Activated B cell treated with CpG ODN at 0.5 μM for 24 hours (primary cell): ENCODE measurements around the gene THBS1. TPM values are rescaled to one million over a fixed set of nuclear protein-coding genes. Genes with fewer than 3 reads are reported as not detected.

Experiments used
- ATAC-seq: fragments of 200-7000 bp; cut with Tn5 transposase; one replicate; pipeline ENCODE4 v1.10.0; 2021; ENCODE audit warnings: low read depth, mild to moderate bottlenecking, moderate library complexity
- CTCF ChIA-PET: fragments of 350-600 bp; sonication (Branson Sonifier 250); formaldehyde crosslinking; loops from one replicate; lab custom pipeline; 2021; ENCODE audit warnings: antibody characterized with exemption; lab: Charles Lee
- POLR2A ChIA-PET: fragments of 350-600 bp; sonication (Branson Sonifier 250); formaldehyde crosslinking; loops from one replicate; lab custom pipeline; 2021; ENCODE audit warnings: antibody characterized with exemption; lab: Charles Lee
- DNase-seq: peaks from one replicate; pipeline ENCODE4 v3.0.0; 2022
- H3K27ac Mint-ChIP-seq: one replicate; pipeline ENCODE4 v1.8.0; 2020; ENCODE audit warnings: mixed read lengths
- H3K27me3 Mint-ChIP-seq: one replicate; pipeline ENCODE4 v1.8.0; 2021; ENCODE audit warnings: mixed read lengths
- H3K36me3 Mint-ChIP-seq: one replicate; pipeline ENCODE4 v1.8.0; 2021; ENCODE audit warnings: low read depth, mixed read lengths
- H3K4me1 Mint-ChIP-seq: one replicate; pipeline ENCODE4 v1.8.0; 2021; ENCODE audit warnings: mixed read lengths
- H3K4me3 Mint-ChIP-seq: one replicate; pipeline ENCODE4 v1.8.0; 2020; ENCODE audit warnings: mild to moderate bottlenecking, mixed read lengths
- H3K9me3 Mint-ChIP-seq: one replicate; pipeline ENCODE4 v1.8.0; 2020; ENCODE audit warnings: mixed read lengths
- intact Hi-C: fragments of 100-400 bp; cut with micrococcal nuclease; formaldehyde crosslinking; loops from one replicate; pipeline ENCODE4 v1.15.1; 2024
- total RNA-seq: library from RNA; stranded (reverse); gene quantifications from 2 replicates; pipeline ENCODE4 v1.2.3, GENCODE V29; 2022
- TF ChIP-seq, protein P1 (sequence below): fragments of 200-600 bp; IDR thresholded peaks from one replicate; pipeline ENCODE4 v1.8.0; 2022; ENCODE audit warnings: antibody characterized with exemption, mild to moderate bottlenecking

The THBS1 gene
- total RNA-seq, 1 donor from 2014 or later, result 1.7 TPM

DNA sequence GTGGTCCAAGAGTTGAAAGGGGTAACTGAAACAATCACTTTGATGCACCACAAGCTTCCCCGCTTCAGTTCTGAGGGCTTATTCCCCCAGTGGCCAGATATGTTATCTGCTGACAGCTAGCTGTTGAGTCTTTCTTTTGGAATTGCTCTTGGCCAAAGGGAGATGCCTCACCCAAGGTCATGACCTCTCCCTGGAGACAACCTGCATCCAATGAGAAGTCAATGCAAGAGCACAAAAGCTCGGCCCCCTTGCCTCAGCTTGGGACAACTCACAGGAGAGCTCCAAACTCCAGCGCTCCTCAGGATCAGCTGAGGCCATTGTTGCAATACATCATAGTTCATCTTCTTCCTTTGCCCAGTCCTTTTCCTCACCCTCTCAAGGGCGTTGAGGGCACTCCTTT is 31.0 kb upstream of the THBS1 start:
- Mint-ChIP-seq H3K9me3 (peaks cover 5% of the 10 kb centered on the region), H3K27me3 (peaks cover 7% of the 10 kb centered on the region), H3K4me1 (no peaks in the 10 kb centered on the region), H3K36me3 (no peaks in the 10 kb centered on the region), H3K4me3 (no peak overlapping the region), H3K27ac (no peak overlapping the region)
- ChIA-PET POLR2A (no interaction called here), CTCF (no interaction called here)
- TF ChIP-seq, protein P1, sequence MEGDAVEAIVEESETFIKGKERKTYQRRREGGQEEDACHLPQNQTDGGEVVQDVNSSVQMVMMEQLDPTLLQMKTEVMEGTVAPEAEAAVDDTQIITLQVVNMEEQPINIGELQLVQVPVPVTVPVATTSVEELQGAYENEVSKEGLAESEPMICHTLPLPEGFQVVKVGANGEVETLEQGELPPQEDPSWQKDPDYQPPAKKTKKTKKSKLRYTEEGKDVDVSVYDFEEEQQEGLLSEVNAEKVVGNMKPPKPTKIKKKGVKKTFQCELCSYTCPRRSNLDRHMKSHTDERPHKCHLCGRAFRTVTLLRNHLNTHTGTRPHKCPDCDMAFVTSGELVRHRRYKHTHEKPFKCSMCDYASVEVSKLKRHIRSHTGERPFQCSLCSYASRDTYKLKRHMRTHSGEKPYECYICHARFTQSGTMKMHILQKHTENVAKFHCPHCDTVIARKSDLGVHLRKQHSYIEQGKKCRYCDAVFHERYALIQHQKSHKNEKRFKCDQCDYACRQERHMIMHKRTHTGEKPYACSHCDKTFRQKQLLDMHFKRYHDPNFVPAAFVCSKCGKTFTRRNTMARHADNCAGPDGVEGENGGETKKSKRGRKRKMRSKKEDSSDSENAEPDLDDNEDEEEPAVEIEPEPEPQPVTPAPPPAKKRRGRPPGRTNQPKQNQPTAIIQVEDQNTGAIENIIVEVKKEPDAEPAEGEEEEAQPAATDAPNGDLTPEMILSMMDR, result no peak
- ATAC-seq, result no peak
- intact Hi-C loops, result no loop called here
- DNase-seq, result no peak

DNA sequence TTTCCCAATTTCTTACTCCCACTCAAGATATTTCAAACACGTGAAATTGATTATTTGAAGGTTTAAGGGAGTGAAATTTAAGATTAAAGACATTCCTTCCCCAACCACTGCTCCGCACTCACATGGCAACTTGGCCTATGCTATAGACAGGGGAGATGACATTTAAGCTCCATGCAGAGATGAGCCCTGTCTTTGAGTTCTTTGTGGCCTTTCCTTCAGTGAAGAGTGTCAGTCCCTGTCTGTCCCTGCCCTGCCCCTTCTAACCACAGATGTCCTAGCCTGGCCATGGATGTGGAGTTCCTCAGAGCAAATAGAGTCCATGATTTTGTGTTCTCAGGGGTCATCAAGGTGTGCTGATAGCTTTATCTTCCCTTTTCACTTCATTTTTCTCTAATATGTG is 29.4 kb upstream of the THBS1 start:
- Mint-ChIP-seq H3K27ac (no peak overlapping the region), H3K9me3 (no peaks in the 10 kb centered on the region), H3K4me3 (no peak overlapping the region), H3K27me3 (peaks cover 7% of the 10 kb centered on the region), H3K36me3 (no peaks in the 10 kb centered on the region), H3K4me1 (no peaks in the 10 kb centered on the region)
- ChIA-PET POLR2A (no interaction called here), CTCF (no interaction called here)
- intact Hi-C loops, result no loop called here
- DNase-seq (no peak), ATAC-seq (no peak)
- TF ChIP-seq, protein P1, result no peak

DNA sequence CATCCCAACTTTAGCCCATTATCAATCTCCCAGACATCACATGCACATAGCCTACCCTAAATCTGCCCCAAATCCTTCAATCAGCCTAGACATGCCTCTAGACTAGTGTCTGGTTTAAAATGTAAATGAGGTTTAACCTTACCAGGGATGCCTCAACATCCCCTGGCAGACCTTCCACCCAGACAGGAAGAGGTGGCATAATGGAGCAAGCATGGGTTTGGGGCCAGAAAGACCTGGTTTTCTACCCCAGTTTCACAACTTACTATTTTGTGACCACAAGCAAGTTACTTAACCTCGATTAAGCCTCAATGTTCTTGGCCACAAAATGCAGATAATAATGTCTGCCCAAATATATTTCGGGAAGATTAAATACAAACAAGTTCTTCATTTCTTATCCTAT is 28.3 kb upstream of the THBS1 start:
- DNase-seq (no peak), ATAC-seq (no peak)
- TF ChIP-seq, protein P1, result no peak
- Mint-ChIP-seq H3K27ac (no peak overlapping the region), H3K4me3 (no peak overlapping the region), H3K9me3 (no peaks in the 10 kb centered on the region), H3K36me3 (no peaks in the 10 kb centered on the region), H3K27me3 (peaks cover 7% of the 10 kb centered on the region), H3K4me1 (no peaks in the 10 kb centered on the region)
- ChIA-PET CTCF (no interaction called here), POLR2A (no interaction called here)
- intact Hi-C loops, result no loop called here

DNA sequence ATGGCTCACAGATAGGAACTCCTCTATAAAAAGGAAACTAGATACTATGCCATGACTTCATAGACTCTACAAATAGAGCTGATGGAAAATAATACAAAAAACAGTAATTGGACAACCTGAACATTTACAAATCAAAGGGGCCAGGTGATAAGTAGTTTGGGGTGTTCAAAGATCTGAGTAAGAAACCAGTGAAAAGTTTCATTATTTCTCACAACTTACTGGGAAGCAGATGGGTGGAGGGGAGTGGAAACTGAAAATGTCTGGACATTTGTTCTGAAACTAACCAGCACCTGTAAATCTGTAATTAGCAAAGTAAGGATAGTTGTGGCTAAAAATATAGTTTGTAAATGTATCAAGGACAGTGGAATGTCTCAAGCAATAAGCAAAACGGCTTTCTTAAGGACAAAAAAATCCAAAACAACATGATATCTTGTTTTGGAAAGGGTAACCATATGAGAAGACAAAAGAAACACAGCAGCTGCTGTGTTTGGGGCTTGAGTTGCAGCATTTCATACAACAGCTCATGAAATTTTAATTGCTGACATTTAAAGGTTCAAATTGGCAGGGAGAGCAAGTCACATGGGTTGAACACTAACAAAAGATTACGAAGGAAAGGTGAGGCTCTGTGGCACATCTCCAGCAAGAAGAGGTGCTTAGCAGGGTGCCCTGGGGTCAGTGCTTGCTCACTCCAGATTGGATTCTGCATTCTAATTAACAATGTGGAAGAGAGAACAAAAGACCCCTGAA is 26.8 kb upstream of the THBS1 start:
- H3K4me3 Mint-ChIP-seq, result no peak overlapping the region
- ATAC-seq, result no peak

DNA sequence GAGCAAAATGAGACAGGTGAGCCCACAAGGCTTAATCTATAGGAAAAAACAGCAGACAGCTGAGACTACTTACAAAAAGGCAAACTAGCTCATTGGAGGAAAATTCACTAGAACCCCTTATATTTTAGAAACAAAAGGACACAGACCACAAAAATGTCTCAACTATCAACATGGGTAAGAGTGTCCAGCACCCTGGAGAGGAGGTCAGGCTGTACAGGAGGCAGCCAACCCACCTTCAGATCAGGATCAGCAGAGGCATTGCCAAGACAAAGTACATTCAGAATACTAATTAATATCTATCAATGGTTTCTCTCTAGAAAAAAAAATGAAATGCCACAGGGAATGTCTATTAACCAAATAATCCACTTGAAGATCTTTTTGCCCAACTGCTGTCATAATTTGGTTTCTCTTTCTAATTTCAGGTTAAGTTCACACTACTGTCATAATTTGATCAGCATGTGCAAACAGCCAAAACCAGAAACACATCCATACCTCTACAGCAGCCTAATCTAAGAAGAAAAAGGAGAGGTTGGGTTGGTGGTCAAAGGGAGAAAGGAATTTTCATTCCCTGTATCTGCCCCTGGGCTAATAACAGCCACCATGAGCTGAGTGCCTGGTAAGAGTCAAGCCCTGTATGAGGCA is 26.0 kb upstream of the THBS1 start:
- POLR2A ChIA-PET, result no interaction called here
- H3K4me1 Mint-ChIP-seq, result no peaks in the 10 kb centered on the region
- ATAC-seq (no peak), DNase-seq (no peak)
- CTCF ChIA-PET, result no interaction called here
- H3K36me3 Mint-ChIP-seq, result no peaks in the 10 kb centered on the region
- H3K27ac Mint-ChIP-seq, result no peak overlapping the region
- intact Hi-C loops, result no loop called here
- H3K4me3 Mint-ChIP-seq, result no peak overlapping the region
- no peaks in the 10 kb centered on the region for H3K9me3 Mint-ChIP-seq
- TF ChIP-seq, protein P1, result no peak
- peaks cover 7% of the 10 kb centered on the region for H3K27me3 Mint-ChIP-seq

More for the DNA sequence above, 26.8 kb upstream of the THBS1 start:
- CTCF ChIA-PET, result no interaction called here
- DNase-seq, result no peak
- Mint-ChIP-seq H3K9me3 (no peaks in the 10 kb centered on the region), H3K36me3 (no peaks in the 10 kb centered on the region), H3K27me3 (peaks cover 7% of the 10 kb centered on the region), H3K27ac (no peak overlapping the region), H3K4me1 (no peaks in the 10 kb centered on the region)
- POLR2A ChIA-PET, result no interaction called here
- TF ChIP-seq, protein P1, result no peak
- intact Hi-C loops, result no loop called here
